CD4-positive, alpha-beta T cell (primary cell): Measurements from ENCODE around the gene DHX40. TPM values are rescaled to one million over a fixed set of nuclear protein-coding genes. Genes with fewer than 3 reads are reported as not detected.

Experiments
- ATAC-seq: fragments of 200-7000 bp; cut with Tn5 transposase; one replicate; pipeline ENCODE4 v1.10.0; 2022; ENCODE audit warnings: mild to moderate bottlenecking; ENCODE audit not compliant: poor library complexity
- CTCF ChIA-PET: fragments of 350-600 bp; sonication (Branson Sonifier 250); formaldehyde crosslinking; loops from one replicate; lab custom pipeline; 2021; ENCODE audit warnings: antibody characterized with exemption, inconsistent platforms; lab: Charles Lee
- POLR2A ChIA-PET: fragments of 350-600 bp; sonication (Branson Sonifier 250); formaldehyde crosslinking; loops from one replicate; lab custom pipeline; 2021; ENCODE audit warnings: antibody characterized with exemption, inconsistent platforms; lab: Charles Lee
- DNase-seq, 14 experiments: peaks; one replicate each; pipeline ENCODE4 v3.0.0-alpha.2; 2013 to 2020; ENCODE audit warnings: mixed read lengths in 2 of 14
- H3K27ac ChIP-seq, 2 donors: one replicate each; pipeline versions ENCODE4 v1.5.1 to v1.7.0; 2013; ENCODE audit warnings: low read length in 2 of 2, low read depth in 1 of 2, mild to moderate bottlenecking in 1 of 2
- H3K27me3 ChIP-seq, 2 experiments: 1 replicate in 1 of 2; 2 replicates in 1 of 2; pipeline versions ENCODE4 v1.6.1 to v1.7.0; 2013; ENCODE audit warnings: low read length in 2 of 2, control low read depth in 1 of 2, mild to moderate bottlenecking in 1 of 2, moderate library complexity in 1 of 2; ENCODE audit not compliant: insufficient read depth in 2 of 2, control insufficient read depth in 1 of 2
- H3K36me3 ChIP-seq: one replicate; pipeline ENCODE4 v1.6.1; 2013; ENCODE audit warnings: low read length, control low read depth; ENCODE audit not compliant: insufficient read depth
- H3K4me1 ChIP-seq: one replicate; pipeline ENCODE4 v1.6.1; 2013; ENCODE audit warnings: low read length, control low read depth; ENCODE audit not compliant: insufficient read depth
- H3K4me3 ChIP-seq: one replicate; pipeline ENCODE4 v1.5.1; 2013; ENCODE audit warnings: mild to moderate bottlenecking, low read length, moderate library complexity
- H3K9me3 ChIP-seq, 2 experiments: 1 replicate in 1 of 2; 2 replicates in 1 of 2; pipeline versions ENCODE4 v1.6.1 to v1.7.0; 2013; ENCODE audit warnings: low read length in 2 of 2, mild to moderate bottlenecking in 2 of 2, control low read depth in 1 of 2, moderate library complexity in 1 of 2; ENCODE audit not compliant: control insufficient read depth in 1 of 2, insufficient read depth in 1 of 2
- H3K27ac Mint-ChIP-seq: one replicate; pipeline ENCODE4 v1.8.0; 2020; ENCODE audit warnings: mixed read lengths
- H3K27me3 Mint-ChIP-seq: one replicate; pipeline ENCODE4 v1.8.0; 2021; ENCODE audit warnings: mixed read lengths
- H3K36me3 Mint-ChIP-seq: one replicate; pipeline ENCODE4 v1.8.0; 2021; ENCODE audit warnings: low read depth, mixed read lengths
- H3K4me1 Mint-ChIP-seq: one replicate; pipeline ENCODE4 v1.8.0; 2021; ENCODE audit warnings: low read depth, mixed read lengths
- H3K4me3 Mint-ChIP-seq: one replicate; pipeline ENCODE4 v1.8.0; 2020; ENCODE audit warnings: mild to moderate bottlenecking, mixed read lengths
- H3K9me3 Mint-ChIP-seq: one replicate; pipeline ENCODE4 v1.8.0; 2020; ENCODE audit warnings: mixed read lengths
- intact Hi-C, 2 experiments: fragments of 100-400 bp; cut with DNase I in 1 of 2; cut with micrococcal nuclease in 1 of 2; formaldehyde crosslinking; loops; one replicate each; pipeline versions ENCODE4 v1.15.1 to v1.9.0; 2023 to 2025; cut with DNase I, micrococcal nuclease
- total RNA-seq, 174 experiments: library from RNA in 2 of 174; stranded (reverse) in 2 of 174; gene quantifications; one replicate each; pipeline ENCODE4 v1.2.3 and lab custom pipeline; 2021 to 2026
- TF ChIP-seq, protein P1 (sequence below): fragments of 200-600 bp; IDR thresholded peaks from one replicate; pipeline ENCODE4 v1.8.0; 2022; ENCODE audit warnings: antibody characterized with exemption, mild to moderate bottlenecking

DHX40 gene
- total RNA-seq, 2 experiments from 2014 or later, result 62.6 to 65.6 TPM

DNA sequence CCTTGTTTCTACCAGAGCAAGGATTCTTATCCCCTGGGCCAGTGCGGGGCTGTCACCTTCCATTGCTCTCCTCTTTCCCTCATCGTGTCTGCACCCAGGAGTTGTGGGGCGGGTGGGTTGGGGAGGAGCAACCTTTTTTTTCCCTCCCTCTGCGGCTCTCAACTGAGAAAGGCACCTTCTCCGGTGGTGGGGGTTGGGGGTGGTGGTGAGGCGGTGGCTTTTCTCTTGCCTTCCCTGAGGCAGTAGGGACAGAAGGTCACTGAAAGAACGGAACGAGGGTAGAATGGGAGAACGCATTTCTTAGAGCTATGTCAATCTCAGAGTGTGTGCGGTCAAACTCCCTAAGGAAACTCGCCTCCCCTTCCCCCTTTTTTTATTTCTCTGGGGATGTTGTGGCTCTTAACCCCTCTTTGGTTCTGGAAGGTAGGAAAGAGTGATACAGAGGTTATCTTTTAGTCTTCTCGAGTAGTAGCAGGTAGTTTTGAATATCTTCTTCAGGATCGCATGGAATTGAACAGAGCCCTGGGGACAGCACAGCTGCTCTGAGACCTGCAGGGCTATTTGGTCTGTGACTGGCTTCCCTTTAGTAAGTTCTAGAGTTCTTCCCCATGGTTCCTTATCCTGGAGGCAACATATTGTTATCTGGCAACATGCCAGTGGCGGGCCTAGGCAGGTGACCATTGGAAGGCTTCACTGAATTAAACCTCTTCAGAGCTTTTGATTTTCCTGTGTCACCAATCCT, 55.3 kb downstream of the DHX40 start:
- Mint-ChIP-seq H3K27me3 (no peaks in the 10 kb centered on the region), H3K4me1 (peaks cover 71% of the 10 kb centered on the region), H3K36me3 (peaks cover 36% of the 10 kb centered on the region), H3K4me3 (peak overlapping the region; percentile 97), H3K9me3 (no peaks in the 10 kb centered on the region), H3K27ac (peak overlapping the region; percentile 98)
- Histone ChIP-seq H3K4me3 (peak overlapping the region; percentile 96), H3K36me3 (no peaks in the 10 kb centered on the region), H3K4me1 (peaks cover 32% of the 10 kb centered on the region), H3K9me3 (no peaks in the 10 kb centered on the region), H3K27ac (peak overlapping the region; percentile 95 to 96), H3K27me3 (no peaks in the 10 kb centered on the region)
- intact Hi-C loops, result loop anchor here in 1 of 2 experiments (5.0 to 10.0 kb wide), 3 partner anchors 87 to 1106 kb away; partner anchors contain the start of genes MTMR4, PTRH2, TRIM37 and VMP1
- CTCF ChIA-PET, result interaction anchor here (0.7 kb wide), 1 partner anchor 85 kb away, joined by 3 read pairs; no protein-coding TSS in a partner anchor
- peak in 13 of 14 experiments; percentile 12 to 75 (median 36) for DNase-seq
- POLR2A ChIA-PET, result interaction anchor here (0.6 to 3.7 kb wide), 11 partner anchors 8 to 272 kb away, joined by 3 to 40 read pairs (median 5); partner anchors contain the start of genes DHX40, PTRH2, RPS6KB1 and TUBD1
- TF ChIP-seq, protein P1, sequence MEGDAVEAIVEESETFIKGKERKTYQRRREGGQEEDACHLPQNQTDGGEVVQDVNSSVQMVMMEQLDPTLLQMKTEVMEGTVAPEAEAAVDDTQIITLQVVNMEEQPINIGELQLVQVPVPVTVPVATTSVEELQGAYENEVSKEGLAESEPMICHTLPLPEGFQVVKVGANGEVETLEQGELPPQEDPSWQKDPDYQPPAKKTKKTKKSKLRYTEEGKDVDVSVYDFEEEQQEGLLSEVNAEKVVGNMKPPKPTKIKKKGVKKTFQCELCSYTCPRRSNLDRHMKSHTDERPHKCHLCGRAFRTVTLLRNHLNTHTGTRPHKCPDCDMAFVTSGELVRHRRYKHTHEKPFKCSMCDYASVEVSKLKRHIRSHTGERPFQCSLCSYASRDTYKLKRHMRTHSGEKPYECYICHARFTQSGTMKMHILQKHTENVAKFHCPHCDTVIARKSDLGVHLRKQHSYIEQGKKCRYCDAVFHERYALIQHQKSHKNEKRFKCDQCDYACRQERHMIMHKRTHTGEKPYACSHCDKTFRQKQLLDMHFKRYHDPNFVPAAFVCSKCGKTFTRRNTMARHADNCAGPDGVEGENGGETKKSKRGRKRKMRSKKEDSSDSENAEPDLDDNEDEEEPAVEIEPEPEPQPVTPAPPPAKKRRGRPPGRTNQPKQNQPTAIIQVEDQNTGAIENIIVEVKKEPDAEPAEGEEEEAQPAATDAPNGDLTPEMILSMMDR, result no peak
- ATAC-seq, result peak; percentile 5

DNA sequence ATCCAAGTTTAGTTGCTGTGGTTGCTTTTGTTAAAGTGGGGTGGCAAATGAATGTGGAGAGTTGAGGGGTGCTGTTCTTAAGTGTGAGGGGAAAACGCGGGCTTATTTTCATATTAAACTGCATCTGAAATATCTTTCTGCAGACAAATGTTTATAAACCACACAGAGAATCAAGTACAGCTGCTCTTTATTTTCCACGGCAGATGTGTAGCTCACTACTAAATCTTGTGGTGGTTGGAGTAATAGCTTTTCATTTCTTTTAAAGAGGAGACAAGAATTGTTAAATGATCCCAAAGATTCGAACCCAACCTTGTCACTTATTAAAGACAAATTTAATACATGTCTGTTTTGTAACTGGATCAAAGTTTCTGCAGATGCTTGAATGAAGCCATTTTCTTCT, 56.4 kb downstream of the DHX40 start:
- DNase-seq, result no peak
- CTCF ChIA-PET, result no interaction called here
- peaks cover 36% of the 10 kb centered on the region for H3K36me3 Mint-ChIP-seq
- H3K4me3 Mint-ChIP-seq, result peak overlapping the region; percentile 97
- Histone ChIP-seq H3K4me3 (no peak overlapping the region), H3K27me3 (no peaks in the 10 kb centered on the region), H3K36me3 (no peaks in the 10 kb centered on the region), H3K9me3 (no peaks in the 10 kb centered on the region), H3K4me1 (peaks cover 33% of the 10 kb centered on the region), H3K27ac (no peak overlapping the region)
- ATAC-seq, result no peak
- peaks cover 80% of the 10 kb centered on the region for H3K4me1 Mint-ChIP-seq
- TF ChIP-seq, protein P1, result no peak
- intact Hi-C loops, result loop anchor here in 1 of 2 experiments (5.0 to 10.0 kb wide), 3 partner anchors 86 to 1107 kb away; partner anchors contain the start of genes MTMR4, PTRH2, TRIM37 and VMP1
- POLR2A ChIA-PET, result interaction anchor here (1.5 to 3.5 kb wide), 2 partner anchors 85 to 271 kb away, joined by 4 to 25 read pairs; partner anchors contain the start of genes PTRH2, RPS6KB1, TUBD1 and VMP1
- H3K9me3 Mint-ChIP-seq, result no peaks in the 10 kb centered on the region
- no peaks in the 10 kb centered on the region for H3K27me3 Mint-ChIP-seq
- peak overlapping the region; percentile 98 for H3K27ac Mint-ChIP-seq

DNA sequence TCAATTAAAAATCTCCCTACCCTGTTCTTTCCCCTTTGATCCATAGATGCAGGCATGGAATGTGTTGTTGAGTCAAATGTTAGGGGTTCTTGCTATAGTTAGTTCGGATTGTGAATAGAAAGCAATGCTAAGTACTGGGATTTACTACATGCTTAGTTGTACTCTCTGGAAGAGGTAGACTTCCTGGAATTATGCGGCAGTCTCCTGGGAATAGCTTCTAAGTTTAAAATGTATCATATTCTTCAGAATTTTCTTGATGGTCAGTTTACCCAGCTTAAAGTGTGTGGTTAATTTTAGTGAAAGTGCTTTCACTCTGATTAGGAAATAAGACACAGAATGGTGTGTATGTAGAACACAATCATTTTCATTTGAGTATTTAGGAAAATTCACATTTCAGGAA, 57.7 kb downstream of the DHX40 start:
- ATAC-seq (no peak), DNase-seq (no peak)
- no peaks in the 10 kb centered on the region for H3K27me3 Mint-ChIP-seq
- H3K27me3 ChIP-seq, result no peaks in the 10 kb centered on the region
- H3K36me3 Mint-ChIP-seq, result peaks cover 41% of the 10 kb centered on the region
- no peak overlapping the region for H3K4me3 ChIP-seq
- POLR2A ChIA-PET, result interaction anchor here (1.7 kb wide), 1 partner anchor 58 kb away, joined by 5 read pairs; the partner anchor contains the start of gene DHX40
- H3K4me1 Mint-ChIP-seq, result peaks cover 87% of the 10 kb centered on the region
- peaks cover 35% of the 10 kb centered on the region for H3K4me1 ChIP-seq
- H3K27ac ChIP-seq, result no peak overlapping the region
- intact Hi-C loops, result loop anchor here in 1 of 2 experiments (5.0 to 10.0 kb wide), 3 partner anchors 84 to 1108 kb away; partner anchors contain the start of genes MTMR4, PTRH2, TRIM37 and VMP1
- H3K9me3 ChIP-seq, result no peaks in the 10 kb centered on the region
- H3K4me3 Mint-ChIP-seq, result peak overlapping the region; percentile 97
- H3K9me3 Mint-ChIP-seq, result no peaks in the 10 kb centered on the region
- H3K27ac Mint-ChIP-seq, result peak overlapping the region; percentile 7
- CTCF ChIA-PET, result no interaction called here
- TF ChIP-seq, protein P1, result no peak
- H3K36me3 ChIP-seq, result no peaks in the 10 kb centered on the region
